Adrenal gland (tissue), 12 donors: ENCODE measurements around the gene LRRC75A. TPM values are rescaled to one million over a fixed set of nuclear protein-coding genes. Genes with fewer than 3 reads are reported as not detected.
A peak's percentile ranks its signal among the peaks of the same experiment; 100 is the strongest.

ENCODE experiments used
- DNase-seq, 7 donors: peaks; one replicate each; pipeline ENCODE4 v3.0.0-alpha.2; 2019 to 2020
- H3K27ac ChIP-seq, 5 donors: fragments of 200-600 bp; sonication (generic) in 4 of 5; 1 replicate in 3 of 5; 2 replicates in 2 of 5; pipeline versions ENCODE4 v1.5.1 to v1.8.0; 2016 to 2020; ENCODE audit warnings: mild to moderate bottlenecking in 1 of 5
- H3K27me3 ChIP-seq: fragments of 200-600 bp; 2 replicates; pipeline ENCODE4 v1.8.0; 2021
- H3K36me3 ChIP-seq, 2 donors: fragments of 200-600 bp; replicated peaks in 1 of 2; 1 replicate in 1 of 2; 2 replicates in 1 of 2; pipeline versions ENCODE4 v1.5.1 to v1.8.0; 2018 to 2022
- H3K4me1 ChIP-seq, 2 donors: fragments of 200-600 bp; replicated peaks in 1 of 2; 1 replicate in 1 of 2; 2 replicates in 1 of 2; pipeline versions ENCODE4 v1.5.1 to v1.8.0; 2018 to 2021
- H3K4me3 ChIP-seq, 4 donors: fragments of 200-600 bp; sonication (generic) in 3 of 4; one replicate each; pipeline ENCODE4 v1.5.1; 2016 to 2018
- H3K9me3 ChIP-seq, 3 donors: fragments of 200-600 bp; sonication (generic) in 1 of 3; replicated peaks in 1 of 3; 1 replicate in 2 of 3; 2 replicates in 1 of 3; pipeline versions ENCODE4 v1.5.1 to v1.8.0; 2016 to 2021
- CTCF ChIP-seq, 6 experiments: fragments of 450-650 bp in 4 of 6; fragments of 200-600 bp in 2 of 6; sonication (generic) in 1 of 6; IDR thresholded peaks; 1 replicate in 5 of 6; 2 replicates in 1 of 6; pipeline versions ENCODE4 v1.5.1 to v1.8.0; 2016 to 2021; ENCODE audit warnings: antibody characterized with exemption in 6 of 6, mild to moderate bottlenecking in 2 of 6, moderate library complexity in 1 of 6
- POLR2A ChIP-seq, 2 donors: fragments of 450-650 bp; IDR thresholded peaks; one replicate each; pipeline ENCODE4 v1.6.1; 2017; ENCODE audit warnings: antibody characterized with exemption in 2 of 2, mild to moderate bottlenecking in 2 of 2, moderate library complexity in 1 of 2
- WGBS, 4 donors: extraction: QIAGEN DNeasy Blood & Tissue Kit in 2 of 4; methylation state at CpG; one replicate each; pipeline versions ENCODE4 v1.1.5 to v1.1.7; 2013 to 2017; 5-methylcytosine and 5-hydroxymethylcytosine counted together
- intact Hi-C, 2 donors: fragments of 100-400 bp; cut with DNase I; formaldehyde crosslinking; loops; one replicate each; pipeline versions ENCODE4 v1.14.1 to v1.15.0; 2022 to 2023
- polyA plus RNA-seq, 3 donors: library from polyadenylated mRNA; stranded (reverse); fragments of 200-250 nt in 2 of 3; fragments of 350-450 nt in 1 of 3; fragmentation: Illumina TruSeq in 1 of 3; extraction: RNeasy Lipid Tissue Mini Kit (QIAGEN cat#74804) in 1 of 3; gene quantifications; one replicate each; pipeline ENCODE4 v1.2.3, GENCODE V29; 2013 to 2014
- total RNA-seq, 9 donors: library from RNA; depleted of rRNA in 4 of 9; stranded (reverse); fragments of >200 nt in 4 of 9; fragments of 120-200 nt in 1 of 9; fragmentation: NEBNext Ultra II Directional in 1 of 9; extraction: Animal tissue kit (Norgen Biotek cat#: 25700) in 1 of 9; gene quantifications; one replicate each; pipeline versions ENCODE4 v1.1.0 to v1.2.4, GENCODE V29; 2013 to 2023
- donor health status: healthy with polysubstance abuse.
- donor health status: Bipolar disorder and iron deficiency.
- donor health status: DM: yes; HTN: yes; CAD: no.
- donor health status: DM: no; HTN: no; CAD: no.
- donor health status: DM: no; HTN: no; CAD: no.
- donor health status: DM: yes; HTN: yes; CAD: no.

Gene LRRC75A
- total and polyA plus RNA-seq, 12 donors, result 7.4 to 49.2 (median 25.5) TPM

- DNase-seq, result no peak
- intact Hi-C loops, result no loop called here
- Histone ChIP-seq H3K9me3 (no peaks in the 10 kb centered on the region), H3K4me1 (peaks cover 0 to 65% of the 10 kb centered on the region in 2 donors), H3K27me3 (no peaks in the 10 kb centered on the region), H3K27ac (peak overlapping the region in 2 of 5 donors; percentile 60 to 73), H3K4me3 (no peak overlapping the region), H3K36me3 (no peaks in the 10 kb centered on the region)
- TF ChIP-seq POLR2A (IDR thresholded peaks at IDR 0.05) (no peak), CTCF (IDR thresholded peaks at IDR 0.05) (no peak)
- 58 to 69% (median 64%) methylated on average over 4 to 5 of the region's 5 CpGs for WGBS, 4 donors
Measured at GRCh38 chr17:16471295-16471694, 20.7 kb downstream of the LRRC75A start.

GRCh38 chr17:16470265-16470664, 21.7 kb downstream of the LRRC75A start:
- H3K36me3 ChIP-seq, result no peaks in the 10 kb centered on the region
- H3K27me3 ChIP-seq, result no peaks in the 10 kb centered on the region
- intact Hi-C loops, result no loop called here
- H3K4me1 ChIP-seq, result peaks cover 7 to 71% of the 10 kb centered on the region in 2 donors
- no peaks in the 10 kb centered on the region for H3K9me3 ChIP-seq
- WGBS, 4 donors, result 54 to 68% (median 64%) methylated on average over 11 of the region's 11 CpGs
- peak overlapping the region in 2 of 5 donors; percentile 60 to 73 for H3K27ac ChIP-seq
- TF ChIP-seq CTCF (IDR thresholded peaks at IDR 0.05) (peak in 1 of 6 experiments; percentile 5), POLR2A (IDR thresholded peaks at IDR 0.05) (no peak)
- H3K4me3 ChIP-seq, result no peak overlapping the region
- DNase-seq, result no peak

GRCh38 chr17:16468428-16468992, 23.5 kb downstream of the LRRC75A start:
- WGBS, 4 donors, result 87 to 92% (median 88%) methylated on average over 4 of the region's 4 CpGs

GRCh38 chr17:16467886-16468285, 24.1 kb downstream of the LRRC75A start:
- Histone ChIP-seq H3K9me3 (no peaks in the 10 kb centered on the region), H3K27ac (peak overlapping the region in 2 of 5 donors; percentile 42 to 72), H3K4me3 (no peak overlapping the region), H3K4me1 (peaks cover 17 to 79% of the 10 kb centered on the region in 2 donors), H3K36me3 (no peaks in the 10 kb centered on the region), H3K27me3 (no peaks in the 10 kb centered on the region)
- intact Hi-C loops, result no loop called here
- DNase-seq, result no peak
- 71 to 85% (median 81%) methylated on average over 3 of the region's 3 CpGs for whole genome bisulfite sequencing, 4 donors
- TF ChIP-seq CTCF (IDR thresholded peaks at IDR 0.05), result no peak

More at GRCh38 chr17:16468428-16468992, 23.5 kb downstream of the LRRC75A start:
- H3K9me3 ChIP-seq, result no peaks in the 10 kb centered on the region
- peak overlapping the region in 1 of 5 donors; percentile 72 for H3K27ac ChIP-seq
- H3K27me3 ChIP-seq, result no peaks in the 10 kb centered on the region
- peaks cover 14 to 79% of the 10 kb centered on the region in 2 donors for H3K4me1 ChIP-seq
- no peaks in the 10 kb centered on the region for H3K36me3 ChIP-seq
- TF ChIP-seq POLR2A (IDR thresholded peaks at IDR 0.05), result no peak
- no peak for TF ChIP-seq CTCF (IDR thresholded peaks at IDR 0.05)
- no peak overlapping the region for H3K4me3 ChIP-seq
- intact Hi-C loops, result no loop called here
- DNase-seq, result no peak
